GM19238 (cell line): Measurements from ENCODE around the gene UBXN2A.
"Not testable (repeated sequence)": the region's sequence is repeated elsewhere in the genome, so short reads cannot be mapped to it uniquely, and the experiment has no call there.

Experiments
- DNase-seq: peaks from one replicate; pipeline ENCODE4 v3.0.0; 2011; ENCODE audit warnings: low spot score; ENCODE audit not compliant: insufficient read length

The UBXN2A gene

GRCh38 chr2:24043133-24043532, 102.9 kb downstream of the UBXN2A start:
- DNase-seq = not testable (repeated sequence)

GRCh38 chr2:24045511-24046508, 105.5 kb downstream of the UBXN2A start:
- no peak for DNase-seq

- DNase-seq = no peak
These were observed 106.3 kb downstream of the UBXN2A start for GRCh38 chr2:24046599-24046929.

- peak; percentile 79 for DNase-seq
These were observed 106.9 kb downstream of the UBXN2A start, which contains the start of gene WDCP for GRCh38 chr2:24046930-24047702. WDCP (minus strand) TSS chr2:24047391; CDS start chr2:24039494, 7,897 bp downstream.

- no peak for DNase-seq
These were observed 107.4 kb downstream of the UBXN2A start for GRCh38 chr2:24047703-24048033.

- no peak for DNase-seq
These were observed 108.7 kb downstream of the UBXN2A start for GRCh38 chr2:24048769-24049484.

- no peak for DNase-seq
These were observed 109.3 kb downstream of the UBXN2A start, which contains the start of gene FKBP1B for GRCh38 chr2:24049485-24050021. FKBP1B (plus strand) TSS chr2:24049741; CDS start chr2:24049850, 109 bp downstream.

GRCh38 chr2:24050041-24050979, 110.0 kb downstream of the UBXN2A start:
- DNase-seq = no peak

GRCh38 chr2:24051833-24052232, 111.6 kb downstream of the UBXN2A start:
- DNase-seq = no peak

GRCh38 chr2:24052951-24053350, 112.7 kb downstream of the UBXN2A start:
- no peak for DNase-seq
